H54 (cell line): Measurements from ENCODE around the gene TEX44.
A peak's percentile ranks its signal among the peaks of the same experiment; 100 is the strongest.
"Not testable (repeated sequence)": the region's sequence is repeated elsewhere in the genome, so short reads cannot be mapped to it uniquely, and the experiment has no call there.

Experiments
- DNase-seq: peaks from one replicate; pipeline ENCODE4 v3.0.0; 2011; ENCODE audit warnings: low spot score, mixed read lengths; ENCODE audit not compliant: insufficient read length
- FAIRE-seq: peaks from 3 replicates; lab custom pipeline; 2011; peaks lifted over from hg19 to GRCh38; lab: Jason Lieb, UNC
- POLR2A ChIP-seq: IDR thresholded peaks from 2 replicates; pipeline ENCODE4 v1.6.1; 2011; ENCODE audit warnings: low read depth, mild to moderate bottlenecking, low read length

Gene TEX44

GRCh38 chr2:231592636-231593145 lies at the start of gene TEX44:
Gene TEX44 (plus strand): TSS chr2:231592864. CDS start chr2:231592952, 88 bp downstream.
- TF ChIP-seq POLR2A: no peak
- FAIRE-seq: no peak
- no peak for DNase-seq

- DNase-seq (peak; percentile 52), FAIRE-seq (peak; percentile 91)
- TF ChIP-seq POLR2A: no peak
Measured at GRCh38 chr2:231545105-231545902, 47.4 kb upstream of the TEX44 start.

GRCh38 chr2:231546014-231546715 lies 46.5 kb upstream of the TEX44 start:
- TF ChIP-seq POLR2A: no peak
- FAIRE-seq: no peak
- DNase-seq: no peak

GRCh38 chr2:231547315-231548110 lies 45.2 kb upstream of the TEX44 start:
- DNase-seq (no peak), FAIRE-seq (no peak)
- no peak for TF ChIP-seq POLR2A

GRCh38 chr2:231548752-231549151 lies 43.9 kb upstream of the TEX44 start:
- TF ChIP-seq POLR2A: no peak
- FAIRE-seq (no peak), DNase-seq (no peak)

- FAIRE-seq (no peak), DNase-seq (no peak)
- no peak for TF ChIP-seq POLR2A
Measured at GRCh38 chr2:231549446-231550239, 43.0 kb upstream of the TEX44 start.

GRCh38 chr2:231552752-231553151 lies 39.9 kb upstream of the TEX44 start:
- FAIRE-seq (no peak), DNase-seq (no peak)

GRCh38 chr2:231554327-231554726 lies 38.3 kb upstream of the TEX44 start:
- no peak for TF ChIP-seq POLR2A
- FAIRE-seq (no peak), DNase-seq (no peak)

More at GRCh38 chr2:231552752-231553151, 39.9 kb upstream of the TEX44 start:
- TF ChIP-seq POLR2A: no peak

GRCh38 chr2:231554748-231555545 lies 37.7 kb upstream of the TEX44 start:
- FAIRE-seq (no peak), DNase-seq (no peak)
- no peak for TF ChIP-seq POLR2A

GRCh38 chr2:231556496-231556895 lies 36.2 kb upstream of the TEX44 start:
- FAIRE-seq, DNase-seq: not testable (repeated sequence)

GRCh38 chr2:231556981-231557380 lies 35.7 kb upstream of the TEX44 start:
- no peak for FAIRE-seq
- TF ChIP-seq POLR2A: no peak
- no peak for DNase-seq

- FAIRE-seq (peak; percentile 15), DNase-seq (peak; percentile 69)
- TF ChIP-seq POLR2A: no peak
Measured at GRCh38 chr2:231557571-231558217, 35.0 kb upstream of the TEX44 start.
